ENCODE data around the gene SPOP. TPM values are rescaled to one million over a fixed set of nuclear protein-coding genes. Genes with fewer than 3 reads are reported as not detected.
"Not testable (repeated sequence)": the region's sequence is repeated elsewhere in the genome, so short reads cannot be mapped to it uniquely, and the experiment has no call there.

Gene SPOP
- total RNA-seq, 1 donor from 2014 or later = 63.9 TPM

DNA sequence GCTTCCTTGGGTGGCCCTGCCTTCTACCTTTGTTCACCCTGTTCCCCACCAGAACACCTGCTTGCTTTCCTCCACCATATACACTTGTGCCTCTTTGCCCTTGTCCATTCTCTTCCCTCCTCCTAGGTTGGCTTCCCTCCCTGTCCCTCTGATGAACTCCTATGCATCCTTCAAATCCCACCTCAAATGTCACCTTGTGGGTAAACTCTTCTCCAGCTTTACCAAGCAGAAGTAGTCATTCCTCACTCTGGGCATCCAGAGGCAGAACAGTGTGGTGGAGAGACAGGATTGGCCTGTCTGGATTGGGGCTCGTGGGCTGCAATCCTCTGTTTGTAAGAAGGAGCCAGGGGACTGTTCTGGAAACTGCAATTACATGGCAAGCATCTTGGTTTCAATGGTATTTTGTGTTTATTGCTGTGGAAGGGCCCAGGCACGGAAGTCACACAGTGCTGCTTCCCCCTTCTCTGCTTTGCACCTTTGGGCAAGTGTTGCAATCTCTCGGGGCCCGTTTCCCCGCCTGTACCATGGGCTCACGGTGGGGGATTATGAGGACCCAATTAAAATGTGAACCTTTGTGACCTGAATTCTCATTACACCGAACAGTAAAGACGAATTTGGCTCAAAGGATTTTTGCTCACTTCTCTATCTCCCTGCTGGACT is 124.1 kb downstream of the SPOP start:
- Mint-ChIP-seq H3K4me3 (ENCODE audit: unreplicated experiment) (no peak overlapping the region), H3K9me3 (ENCODE audit: unreplicated experiment) (no peaks in the 10 kb centered on the region), H3K27me3 (ENCODE audit: unreplicated experiment) (peaks cover 8% of the 10 kb centered on the region), H3K27ac (ENCODE audit: unreplicated experiment) (no peak overlapping the region), H3K4me1 (ENCODE audit: unreplicated experiment) (peaks cover 2% of the 10 kb centered on the region), H3K36me3 (ENCODE audit: unreplicated experiment) (no peaks in the 10 kb centered on the region)
- TF ChIP-seq, protein P1, sequence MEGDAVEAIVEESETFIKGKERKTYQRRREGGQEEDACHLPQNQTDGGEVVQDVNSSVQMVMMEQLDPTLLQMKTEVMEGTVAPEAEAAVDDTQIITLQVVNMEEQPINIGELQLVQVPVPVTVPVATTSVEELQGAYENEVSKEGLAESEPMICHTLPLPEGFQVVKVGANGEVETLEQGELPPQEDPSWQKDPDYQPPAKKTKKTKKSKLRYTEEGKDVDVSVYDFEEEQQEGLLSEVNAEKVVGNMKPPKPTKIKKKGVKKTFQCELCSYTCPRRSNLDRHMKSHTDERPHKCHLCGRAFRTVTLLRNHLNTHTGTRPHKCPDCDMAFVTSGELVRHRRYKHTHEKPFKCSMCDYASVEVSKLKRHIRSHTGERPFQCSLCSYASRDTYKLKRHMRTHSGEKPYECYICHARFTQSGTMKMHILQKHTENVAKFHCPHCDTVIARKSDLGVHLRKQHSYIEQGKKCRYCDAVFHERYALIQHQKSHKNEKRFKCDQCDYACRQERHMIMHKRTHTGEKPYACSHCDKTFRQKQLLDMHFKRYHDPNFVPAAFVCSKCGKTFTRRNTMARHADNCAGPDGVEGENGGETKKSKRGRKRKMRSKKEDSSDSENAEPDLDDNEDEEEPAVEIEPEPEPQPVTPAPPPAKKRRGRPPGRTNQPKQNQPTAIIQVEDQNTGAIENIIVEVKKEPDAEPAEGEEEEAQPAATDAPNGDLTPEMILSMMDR (IDR thresholded peaks at IDR 0.05) = no peak
- no peak for DNase-seq (ENCODE audit: extremely low spot score, unreplicated experiment)

DNA sequence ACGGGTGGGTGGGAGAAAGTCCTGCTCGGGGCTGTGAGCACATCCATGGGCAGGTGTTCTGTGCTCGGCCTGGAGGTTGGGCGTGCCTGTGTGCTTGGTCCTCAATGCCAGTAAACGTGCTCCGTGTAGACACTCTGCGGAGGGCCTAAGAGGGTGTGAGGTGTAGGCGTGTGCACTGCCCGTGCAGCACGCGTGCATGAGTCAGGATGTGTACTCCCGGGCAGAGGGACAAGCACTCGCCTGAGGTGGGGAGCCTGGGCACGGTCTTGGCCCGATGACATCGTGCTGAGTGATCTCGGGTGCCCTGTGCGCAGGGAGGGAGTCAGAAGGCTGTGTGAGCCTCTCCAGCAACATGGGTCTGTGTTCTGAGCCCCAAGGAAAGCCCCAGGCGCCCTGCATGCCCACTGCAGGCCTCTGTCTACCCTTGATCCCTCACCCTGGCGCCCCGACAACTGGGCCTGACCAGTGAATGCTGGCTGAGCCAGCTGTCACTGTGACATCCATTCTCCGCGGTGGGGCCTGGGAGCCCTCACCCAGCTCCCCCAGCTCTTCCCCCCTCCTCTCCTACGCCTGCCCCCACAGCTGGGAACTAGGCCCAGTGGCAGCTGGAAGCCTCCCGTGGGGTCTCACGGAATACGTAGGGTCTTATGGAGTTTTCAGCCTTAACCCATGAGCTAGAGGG is 125.7 kb downstream of the SPOP start:
- Mint-ChIP-seq H3K4me1 (ENCODE audit: unreplicated experiment) (peaks cover 12% of the 10 kb centered on the region), H3K27ac (ENCODE audit: unreplicated experiment) (no peak overlapping the region), H3K27me3 (ENCODE audit: unreplicated experiment) (no peaks in the 10 kb centered on the region), H3K9me3 (ENCODE audit: unreplicated experiment) (no peaks in the 10 kb centered on the region), H3K36me3 (ENCODE audit: unreplicated experiment) (no peaks in the 10 kb centered on the region), H3K4me3 (ENCODE audit: unreplicated experiment) (no peak overlapping the region)
- no peak for DNase-seq (ENCODE audit: extremely low spot score, unreplicated experiment)
- TF ChIP-seq, protein P1 (IDR thresholded peaks at IDR 0.05) = no peak

DNA sequence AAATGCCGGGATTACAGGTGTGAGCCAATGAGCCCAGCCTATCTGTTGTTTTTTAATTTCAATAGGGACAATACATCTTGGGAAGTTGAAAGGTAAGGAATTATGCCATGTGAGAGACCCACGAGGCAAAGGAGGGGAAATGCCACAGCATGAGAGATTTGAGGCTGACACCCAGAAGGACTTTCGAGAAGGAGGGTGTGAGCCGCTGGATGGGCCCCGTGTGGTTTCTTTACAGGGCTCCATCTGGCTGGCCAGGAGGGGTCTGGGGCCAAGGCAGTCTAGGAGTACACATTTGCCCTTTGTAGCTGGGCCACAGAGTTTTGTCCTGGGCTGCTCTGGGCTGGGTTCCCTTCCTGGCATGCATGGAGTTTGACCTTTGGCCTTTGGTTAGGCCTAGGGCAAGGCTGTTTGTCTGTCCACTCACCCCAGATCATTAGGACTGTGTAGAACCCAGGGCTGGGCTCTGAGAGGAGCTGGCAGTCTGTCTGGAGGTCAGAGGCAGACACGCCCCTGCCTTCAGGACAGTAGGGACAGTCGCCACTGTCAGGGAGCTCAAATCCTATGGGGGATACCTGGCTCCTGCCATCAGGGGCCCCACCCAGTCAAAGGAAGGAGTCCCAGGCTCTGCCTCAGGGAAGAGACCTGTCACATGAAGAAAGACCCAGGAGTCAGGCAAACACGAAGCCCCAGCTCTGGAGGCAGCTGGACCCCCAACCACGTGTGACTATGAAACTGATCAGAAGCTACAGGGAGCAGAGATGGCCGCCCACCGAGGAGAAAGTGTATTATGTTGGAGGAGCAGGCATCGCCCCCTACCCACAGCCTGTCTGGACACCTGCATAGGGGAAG is 126.5 kb downstream of the SPOP start:
- no peak overlapping the region for H3K4me3 Mint-ChIP-seq (ENCODE audit: unreplicated experiment)
- TF ChIP-seq, protein P1 (IDR thresholded peaks at IDR 0.05) = no peak
- H3K36me3 Mint-ChIP-seq (ENCODE audit: unreplicated experiment) = no peaks in the 10 kb centered on the region
- H3K9me3 Mint-ChIP-seq (ENCODE audit: unreplicated experiment) = no peaks in the 10 kb centered on the region
- no peak for DNase-seq (ENCODE audit: extremely low spot score, unreplicated experiment)
- no peaks in the 10 kb centered on the region for H3K27me3 Mint-ChIP-seq (ENCODE audit: unreplicated experiment)
- H3K27ac Mint-ChIP-seq (ENCODE audit: unreplicated experiment) = no peak overlapping the region
- peaks cover 11% of the 10 kb centered on the region for H3K4me1 Mint-ChIP-seq (ENCODE audit: unreplicated experiment)

GRCh38 chr17:49550764-49551163 is 127.1 kb downstream of the SPOP start:
- H3K27ac Mint-ChIP-seq (ENCODE audit: unreplicated experiment); H3K36me3 Mint-ChIP-seq (ENCODE audit: unreplicated experiment); H3K27me3 Mint-ChIP-seq (ENCODE audit: unreplicated experiment); DNase-seq (ENCODE audit: extremely low spot score, unreplicated experiment); H3K4me1 Mint-ChIP-seq (ENCODE audit: unreplicated experiment); H3K4me3 Mint-ChIP-seq (ENCODE audit: unreplicated experiment); H3K9me3 Mint-ChIP-seq (ENCODE audit: unreplicated experiment): not testable (repeated sequence)

DNA sequence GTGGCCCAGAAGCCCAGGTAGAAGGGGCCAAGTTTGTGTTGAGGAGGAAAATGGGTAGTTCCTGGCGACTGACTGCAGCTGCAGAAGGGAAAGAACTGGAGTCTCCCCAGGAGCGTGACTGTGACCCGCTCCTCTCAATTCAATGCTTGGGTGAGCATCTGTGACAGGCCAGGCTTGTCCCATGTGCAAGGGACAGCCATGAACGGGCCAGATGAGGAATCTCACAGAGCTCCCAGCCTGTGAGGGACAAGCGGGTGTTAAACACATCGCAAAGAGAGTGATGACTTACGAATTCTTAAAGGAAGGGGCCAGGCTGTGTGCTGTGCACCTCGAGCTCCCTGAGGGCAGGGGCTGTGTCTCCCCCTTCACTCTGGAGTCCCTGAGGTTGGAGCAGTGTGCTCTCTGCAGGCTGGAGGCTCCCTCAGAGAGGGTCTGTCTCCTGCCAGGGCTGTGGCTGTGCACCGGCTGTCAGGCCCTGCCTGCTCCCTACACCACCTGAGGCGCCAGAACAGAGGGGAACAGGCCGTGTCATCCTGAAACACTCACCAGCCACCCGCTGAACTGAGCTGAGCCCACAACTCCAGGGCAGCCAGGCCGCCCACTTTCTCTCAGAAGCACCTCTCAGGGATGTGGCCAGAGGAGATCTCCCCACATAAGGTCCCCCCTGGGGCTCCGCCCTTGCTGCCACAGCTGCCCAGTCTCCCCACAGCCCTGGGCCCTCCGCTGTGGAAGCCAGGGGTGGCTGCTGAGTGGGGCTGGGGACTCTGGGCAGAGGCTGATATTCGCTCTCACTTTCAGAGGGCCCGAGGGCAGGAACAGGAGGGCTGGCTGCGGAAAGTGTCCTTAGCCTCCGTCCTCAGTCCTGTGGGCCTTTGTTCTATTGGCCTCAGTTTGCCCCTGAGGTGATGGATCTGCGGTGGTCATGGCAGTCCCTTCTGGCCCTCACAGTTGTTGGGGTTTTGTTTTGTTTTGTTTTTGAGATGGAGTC is 127.9 kb downstream of the SPOP start:
- Mint-ChIP-seq H3K27ac (ENCODE audit: unreplicated experiment) (no peak overlapping the region), H3K4me3 (ENCODE audit: unreplicated experiment) (no peak overlapping the region), H3K4me1 (ENCODE audit: unreplicated experiment) (peaks cover 10% of the 10 kb centered on the region), H3K27me3 (ENCODE audit: unreplicated experiment) (no peaks in the 10 kb centered on the region), H3K36me3 (ENCODE audit: unreplicated experiment) (no peaks in the 10 kb centered on the region), H3K9me3 (ENCODE audit: unreplicated experiment) (no peaks in the 10 kb centered on the region)
- DNase-seq (ENCODE audit: extremely low spot score, unreplicated experiment) = no peak
- TF ChIP-seq, protein P1 (IDR thresholded peaks at IDR 0.05) = no peak

Measured in osteocyte (in vitro differentiated cells).